Stimulated activated CD8-positive, alpha-beta memory T cell treated with anti-CD3 and anti-CD28 coated beads, Interleukin-12 subunit alpha, Interleukin-12 subunit beta, amount 100 ng/mL, for 24 hours (primary cell): ENCODE data around the gene CR2.
"Not testable (repeated sequence)": the region's sequence is repeated elsewhere in the genome, so short reads cannot be mapped to it uniquely, and the experiment has no call there.

Experiments used
- DNase-seq: peaks from one replicate; pipeline ENCODE4 v3.0.0-alpha.2; 2020; ENCODE audit errors: extremely low read depth

Gene CR2

GRCh38 chr1:207504438-207504837 lies 50.3 kb downstream of the CR2 start:
- no peak for DNase-seq

GRCh38 chr1:207510444-207510843 lies 56.3 kb downstream of the CR2 start:
- DNase-seq: no peak

DNA sequence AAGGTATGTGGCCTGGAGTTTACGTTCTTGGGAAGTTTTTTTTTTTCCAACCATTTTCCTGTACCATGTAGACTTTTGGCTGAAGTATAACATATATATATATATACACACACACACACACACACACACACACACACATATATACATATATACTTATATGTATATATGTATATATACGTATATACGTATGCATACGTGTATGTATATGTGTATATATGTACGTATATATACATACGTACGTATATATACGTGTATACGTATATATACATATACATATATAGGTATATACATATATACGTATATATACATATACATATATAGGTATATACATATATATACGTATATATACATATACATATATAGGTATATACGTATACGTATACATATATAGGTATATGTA lies 60.8 kb downstream of the CR2 start:
- DNase-seq: no peak

- DNase-seq: no peak
Measured at GRCh38 chr1:207516729-207517128, 62.6 kb downstream of the CR2 start.

DNA sequence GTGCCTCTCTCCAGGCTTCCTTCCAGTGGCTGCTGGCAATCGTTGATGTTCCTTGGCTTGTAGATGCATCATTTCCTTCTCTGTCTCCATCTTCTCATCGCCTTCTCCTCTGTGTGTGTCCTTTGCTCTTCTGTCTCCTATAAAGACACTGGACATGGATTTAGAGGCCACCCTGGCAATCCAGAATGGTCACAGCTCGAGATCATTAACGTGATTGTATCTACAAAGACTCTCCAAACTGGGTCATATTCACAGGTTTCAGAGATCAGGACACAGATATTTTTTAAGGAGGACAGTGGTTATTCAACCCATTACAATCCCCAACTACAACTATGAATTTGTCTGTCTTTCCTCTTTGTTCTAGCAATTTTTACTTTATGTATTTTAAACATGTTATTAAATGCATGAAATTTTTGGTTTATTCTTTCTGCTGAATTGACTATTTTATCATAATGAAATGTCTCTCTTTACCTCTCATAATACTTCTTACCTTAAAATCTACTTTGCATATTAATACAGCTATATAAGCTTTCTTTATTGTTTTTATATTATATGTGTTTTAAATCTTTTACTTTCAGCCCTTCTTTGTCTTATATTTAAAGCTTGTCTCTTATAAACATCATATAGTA lies 64.6 kb downstream of the CR2 start:
- DNase-seq: no peak

DNA sequence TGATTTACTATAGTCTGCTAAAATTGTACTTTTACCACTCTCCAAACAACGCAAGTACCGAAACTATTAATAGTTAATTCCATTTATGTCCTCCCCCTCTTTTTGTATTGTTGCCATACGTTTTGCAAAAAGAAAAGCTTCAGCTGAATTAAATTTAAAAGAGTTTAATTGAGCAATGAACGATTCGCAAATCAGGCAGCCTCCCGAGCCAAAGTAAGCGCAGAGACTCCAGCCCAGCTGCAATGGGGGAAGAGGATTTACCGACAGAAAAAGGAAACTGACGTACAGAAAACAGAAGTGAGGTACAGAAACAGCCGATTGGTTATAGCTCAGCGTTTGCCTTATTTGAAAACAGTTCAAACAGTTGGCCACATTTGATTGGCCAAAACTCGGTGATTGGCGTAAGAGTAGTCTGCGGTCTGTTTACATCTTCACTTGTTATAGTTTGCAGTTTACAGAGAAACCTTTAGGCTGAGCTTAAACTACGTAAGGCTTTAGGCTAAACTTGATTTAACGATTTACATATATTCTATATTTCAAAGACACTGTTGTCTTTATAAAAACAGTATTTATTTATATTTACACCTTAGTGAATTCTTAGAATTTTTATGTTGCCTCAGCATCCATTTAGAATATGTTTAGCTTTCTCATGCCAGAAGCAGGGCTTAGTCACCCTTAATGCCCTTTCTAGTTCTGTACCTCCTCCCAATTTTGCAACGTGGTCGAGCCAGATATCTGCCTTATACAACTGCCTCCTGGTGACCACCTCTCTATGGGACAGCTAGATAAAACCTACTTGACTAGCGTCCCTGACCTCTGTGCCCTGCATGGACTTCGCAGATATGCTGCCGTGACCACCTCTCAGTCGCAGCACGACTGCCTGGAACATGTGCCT lies 65.6 kb downstream of the CR2 start:
- DNase-seq: no peak

- DNase-seq: not testable (repeated sequence)
Measured at GRCh38 chr1:207520400-207521345, 66.5 kb downstream of the CR2 start.

GRCh38 chr1:207525239-207525638 lies 71.1 kb downstream of the CR2 start:
- not testable (repeated sequence) for DNase-seq

DNA sequence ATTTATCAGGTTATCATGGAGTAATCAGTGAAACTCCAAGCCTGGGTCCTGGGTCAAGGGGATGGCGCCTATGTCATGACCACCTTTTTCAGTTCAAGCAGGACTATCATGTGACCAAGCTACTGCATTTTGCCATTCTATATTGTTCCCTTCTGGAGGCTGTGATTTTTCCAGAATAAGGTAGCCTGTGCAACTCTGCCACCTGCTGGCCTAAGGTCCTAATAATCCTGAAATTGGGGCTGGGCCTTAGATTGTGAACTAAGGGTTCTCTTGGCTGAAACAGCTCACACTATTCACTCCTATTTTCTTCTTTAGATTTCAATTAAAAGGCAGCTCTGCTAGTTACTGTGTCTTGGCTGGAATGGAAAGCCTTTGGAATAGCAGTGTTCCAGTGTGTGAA lies 74.3 kb downstream of the CR2 start:
- not testable (repeated sequence) for DNase-seq

GRCh38 chr1:207536263-207536662 lies 82.1 kb downstream of the CR2 start:
- not testable (repeated sequence) for DNase-seq
